Measurements from ENCODE around the gene INTS2.

Gene INTS2

DNA sequence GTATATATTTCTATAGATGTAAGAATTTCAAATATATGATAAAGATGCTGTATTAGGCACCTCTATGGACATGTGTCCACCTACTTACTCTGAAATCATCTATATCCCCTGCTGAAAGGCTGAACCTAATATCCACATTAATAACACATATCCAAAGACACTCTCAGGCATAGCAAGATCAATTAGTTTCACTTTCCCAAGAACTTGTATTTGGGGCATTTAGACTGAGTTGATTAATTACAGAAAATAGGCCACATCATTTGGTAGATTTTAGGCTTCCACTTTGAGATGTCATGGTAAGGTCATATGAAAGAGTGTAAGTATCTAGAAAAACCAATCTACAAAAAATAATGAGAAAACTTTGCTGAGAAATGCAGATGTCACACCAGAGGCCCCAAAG, 109.6 kb downstream of the INTS2 start (continued):
- TF ChIP-seq, protein P1, sequence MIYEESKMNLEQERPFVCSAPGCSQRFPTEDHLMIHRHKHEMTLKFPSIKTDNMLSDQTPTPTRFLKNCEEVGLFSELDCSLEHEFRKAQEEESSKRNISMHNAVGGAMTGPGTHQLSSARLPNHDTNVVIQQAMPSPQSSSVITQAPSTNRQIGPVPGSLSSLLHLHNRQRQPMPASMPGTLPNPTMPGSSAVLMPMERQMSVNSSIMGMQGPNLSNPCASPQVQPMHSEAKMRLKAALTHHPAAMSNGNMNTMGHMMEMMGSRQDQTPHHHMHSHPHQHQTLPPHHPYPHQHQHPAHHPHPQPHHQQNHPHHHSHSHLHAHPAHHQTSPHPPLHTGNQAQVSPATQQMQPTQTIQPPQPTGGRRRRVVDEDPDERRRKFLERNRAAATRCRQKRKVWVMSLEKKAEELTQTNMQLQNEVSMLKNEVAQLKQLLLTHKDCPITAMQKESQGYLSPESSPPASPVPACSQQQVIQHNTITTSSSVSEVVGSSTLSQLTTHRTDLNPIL (CRISPR knock-in tag; IDR thresholded peaks at IDR 0.05; ENCODE audit: low read depth), result no peak
- TF ChIP-seq TCF4 (CRISPR knock-in tag; IDR thresholded peaks at IDR 0.05; ENCODE audit: borderline replicate concordance), result no peak
- no peak for TF ChIP-seq ZNF70 (CRISPR knock-in tag; IDR thresholded peaks at IDR 0.05)

DNA sequence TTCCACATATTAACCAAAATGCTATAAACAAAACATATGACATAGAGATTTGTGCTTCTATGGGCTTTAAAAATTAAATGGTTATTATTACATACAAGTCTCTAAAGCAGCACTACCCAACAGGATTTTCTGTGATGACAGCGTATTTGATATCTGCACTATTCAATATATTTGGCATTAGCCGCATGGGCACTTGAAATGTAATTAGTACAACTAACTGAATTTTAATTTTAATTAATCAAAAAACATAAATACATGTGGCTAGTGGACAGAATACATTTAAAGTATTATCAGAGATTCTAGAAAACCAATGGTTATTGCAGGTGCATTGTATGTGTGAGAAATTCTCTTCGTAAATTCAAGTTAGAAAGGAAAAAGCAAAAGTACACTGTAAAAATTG, 110.3 kb downstream of the INTS2 start:
- ATAC-seq, result no peak
- TF ChIP-seq TCF4 (CRISPR knock-in tag; IDR thresholded peaks at IDR 0.05; ENCODE audit: borderline replicate concordance) (no peak), BACH2 (CRISPR knock-in tag; IDR thresholded peaks at IDR 0.05; ENCODE audit: borderline replicate concordance) (no peak), PPARA (CRISPR knock-in tag; IDR thresholded peaks at IDR 0.05; ENCODE audit: borderline replicate concordance) (no peak), SNAI2 (CRISPR knock-in tag; IDR thresholded peaks at IDR 0.05) (no peak), ESRRG (CRISPR knock-in tag; IDR thresholded peaks at IDR 0.05) (no peak), ZFP30 (CRISPR knock-in tag; IDR thresholded peaks at IDR 0.05) (no peak), ZNF70 (CRISPR knock-in tag; IDR thresholded peaks at IDR 0.05) (no peak), ARNTL (CRISPR knock-in tag; IDR thresholded peaks at IDR 0.05; ENCODE audit: borderline replicate concordance, low read depth) (no peak), ZFP3 (CRISPR knock-in tag; IDR thresholded peaks at IDR 0.05) (no peak), ZNF8 (CRISPR knock-in tag; IDR thresholded peaks at IDR 0.05) (no peak), ZNF565 (CRISPR knock-in tag; conservative IDR thresholded peaks at IDR 0.05; ENCODE audit: low read depth) (no peak), ZC3H10 (CRISPR knock-in tag; IDR thresholded peaks at IDR 0.05) (no peak), OSR1 (CRISPR knock-in tag; IDR thresholded peaks at IDR 0.05) (no peak)
- TF ChIP-seq, protein P2, sequence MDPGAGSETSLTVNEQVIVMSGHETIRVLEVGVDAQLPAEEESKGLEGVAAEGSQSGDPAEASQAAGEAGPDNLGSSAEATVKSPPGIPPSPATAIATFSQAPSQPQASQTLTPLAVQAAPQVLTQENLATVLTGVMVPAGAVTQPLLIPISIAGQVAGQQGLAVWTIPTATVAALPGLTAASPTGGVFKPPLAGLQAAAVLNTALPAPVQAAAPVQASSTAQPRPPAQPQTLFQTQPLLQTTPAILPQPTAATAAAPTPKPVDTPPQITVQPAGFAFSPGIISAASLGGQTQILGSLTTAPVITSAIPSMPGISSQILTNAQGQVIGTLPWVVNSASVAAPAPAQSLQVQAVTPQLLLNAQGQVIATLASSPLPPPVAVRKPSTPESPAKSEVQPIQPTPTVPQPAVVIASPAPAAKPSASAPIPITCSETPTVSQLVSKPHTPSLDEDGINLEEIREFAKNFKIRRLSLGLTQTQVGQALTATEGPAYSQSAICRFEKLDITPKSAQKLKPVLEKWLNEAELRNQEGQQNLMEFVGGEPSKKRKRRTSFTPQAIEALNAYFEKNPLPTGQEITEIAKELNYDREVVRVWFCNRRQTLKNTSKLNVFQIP (CRISPR knock-in tag; IDR thresholded peaks at IDR 0.05; ENCODE audit: borderline replicate concordance, low read depth), result no peak
- TF ChIP-seq, protein P1 (CRISPR knock-in tag; IDR thresholded peaks at IDR 0.05; ENCODE audit: low read depth), result no peak
- TF ChIP-seq, protein P3, sequence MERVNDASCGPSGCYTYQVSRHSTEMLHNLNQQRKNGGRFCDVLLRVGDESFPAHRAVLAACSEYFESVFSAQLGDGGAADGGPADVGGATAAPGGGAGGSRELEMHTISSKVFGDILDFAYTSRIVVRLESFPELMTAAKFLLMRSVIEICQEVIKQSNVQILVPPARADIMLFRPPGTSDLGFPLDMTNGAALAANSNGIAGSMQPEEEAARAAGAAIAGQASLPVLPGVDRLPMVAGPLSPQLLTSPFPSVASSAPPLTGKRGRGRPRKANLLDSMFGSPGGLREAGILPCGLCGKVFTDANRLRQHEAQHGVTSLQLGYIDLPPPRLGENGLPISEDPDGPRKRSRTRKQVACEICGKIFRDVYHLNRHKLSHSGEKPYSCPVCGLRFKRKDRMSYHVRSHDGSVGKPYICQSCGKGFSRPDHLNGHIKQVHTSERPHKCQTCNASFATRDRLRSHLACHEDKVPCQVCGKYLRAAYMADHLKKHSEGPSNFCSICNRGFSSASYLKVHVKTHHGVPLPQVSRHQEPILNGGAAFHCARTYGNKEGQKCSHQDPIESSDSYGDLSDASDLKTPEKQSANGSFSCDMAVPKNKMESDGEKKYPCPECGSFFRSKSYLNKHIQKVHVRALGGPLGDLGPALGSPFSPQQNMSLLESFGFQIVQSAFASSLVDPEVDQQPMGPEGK (CRISPR knock-in tag; IDR thresholded peaks at IDR 0.05; ENCODE audit: borderline replicate concordance), result no peak
- TF ChIP-seq, protein P4, sequence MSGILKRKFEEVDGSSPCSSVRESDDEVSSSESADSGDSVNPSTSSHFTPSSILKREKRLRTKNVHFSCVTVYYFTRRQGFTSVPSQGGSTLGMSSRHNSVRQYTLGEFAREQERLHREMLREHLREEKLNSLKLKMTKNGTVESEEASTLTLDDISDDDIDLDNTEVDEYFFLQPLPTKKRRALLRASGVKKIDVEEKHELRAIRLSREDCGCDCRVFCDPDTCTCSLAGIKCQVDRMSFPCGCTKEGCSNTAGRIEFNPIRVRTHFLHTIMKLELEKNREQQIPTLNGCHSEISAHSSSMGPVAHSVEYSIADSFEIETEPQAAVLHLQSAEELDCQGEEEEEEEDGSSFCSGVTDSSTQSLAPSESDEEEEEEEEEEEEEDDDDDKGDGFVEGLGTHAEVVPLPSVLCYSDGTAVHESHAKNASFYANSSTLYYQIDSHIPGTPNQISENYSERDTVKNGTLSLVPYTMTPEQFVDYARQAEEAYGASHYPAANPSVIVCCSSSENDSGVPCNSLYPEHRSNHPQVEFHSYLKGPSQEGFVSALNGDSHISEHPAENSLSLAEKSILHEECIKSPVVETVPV (CRISPR knock-in tag; IDR thresholded peaks at IDR 0.05), result no peak

DNA sequence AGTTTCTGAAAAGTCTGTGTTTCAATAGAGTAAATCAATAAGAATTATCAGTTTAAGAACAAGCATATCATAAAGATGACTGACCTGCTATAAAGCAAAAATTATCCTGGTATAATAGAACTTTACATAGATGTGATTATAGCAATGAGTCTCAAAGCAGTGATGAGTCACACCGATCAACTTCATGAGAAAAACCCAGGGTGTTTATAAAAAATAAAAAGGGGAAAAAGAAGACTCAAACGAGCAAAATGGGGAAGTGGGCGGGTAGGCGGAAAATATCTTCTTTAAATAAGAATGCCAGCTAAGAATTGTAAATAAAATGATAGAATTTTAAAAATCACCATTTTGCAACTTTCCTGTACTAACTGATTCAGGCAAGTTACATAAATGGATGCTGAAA, 111.2 kb downstream of the INTS2 start:
- ATAC-seq, result peak; percentile 37; the same call in 1 of the 3 replicates
- TF ChIP-seq SNAI2 (CRISPR knock-in tag; IDR thresholded peaks at IDR 0.05) (no peak), CSDC2 (CRISPR knock-in tag; IDR thresholded peaks at IDR 0.05) (no peak), PPARA (CRISPR knock-in tag; IDR thresholded peaks at IDR 0.05; ENCODE audit: borderline replicate concordance) (no peak), ZNF565 (CRISPR knock-in tag; conservative IDR thresholded peaks at IDR 0.05; ENCODE audit: low read depth) (no peak), TCF4 (CRISPR knock-in tag; IDR thresholded peaks at IDR 0.05; ENCODE audit: borderline replicate concordance) (no peak)
- TF ChIP-seq, protein P1 (CRISPR knock-in tag; IDR thresholded peaks at IDR 0.05; ENCODE audit: low read depth), result no peak
- TF ChIP-seq, protein P5, sequence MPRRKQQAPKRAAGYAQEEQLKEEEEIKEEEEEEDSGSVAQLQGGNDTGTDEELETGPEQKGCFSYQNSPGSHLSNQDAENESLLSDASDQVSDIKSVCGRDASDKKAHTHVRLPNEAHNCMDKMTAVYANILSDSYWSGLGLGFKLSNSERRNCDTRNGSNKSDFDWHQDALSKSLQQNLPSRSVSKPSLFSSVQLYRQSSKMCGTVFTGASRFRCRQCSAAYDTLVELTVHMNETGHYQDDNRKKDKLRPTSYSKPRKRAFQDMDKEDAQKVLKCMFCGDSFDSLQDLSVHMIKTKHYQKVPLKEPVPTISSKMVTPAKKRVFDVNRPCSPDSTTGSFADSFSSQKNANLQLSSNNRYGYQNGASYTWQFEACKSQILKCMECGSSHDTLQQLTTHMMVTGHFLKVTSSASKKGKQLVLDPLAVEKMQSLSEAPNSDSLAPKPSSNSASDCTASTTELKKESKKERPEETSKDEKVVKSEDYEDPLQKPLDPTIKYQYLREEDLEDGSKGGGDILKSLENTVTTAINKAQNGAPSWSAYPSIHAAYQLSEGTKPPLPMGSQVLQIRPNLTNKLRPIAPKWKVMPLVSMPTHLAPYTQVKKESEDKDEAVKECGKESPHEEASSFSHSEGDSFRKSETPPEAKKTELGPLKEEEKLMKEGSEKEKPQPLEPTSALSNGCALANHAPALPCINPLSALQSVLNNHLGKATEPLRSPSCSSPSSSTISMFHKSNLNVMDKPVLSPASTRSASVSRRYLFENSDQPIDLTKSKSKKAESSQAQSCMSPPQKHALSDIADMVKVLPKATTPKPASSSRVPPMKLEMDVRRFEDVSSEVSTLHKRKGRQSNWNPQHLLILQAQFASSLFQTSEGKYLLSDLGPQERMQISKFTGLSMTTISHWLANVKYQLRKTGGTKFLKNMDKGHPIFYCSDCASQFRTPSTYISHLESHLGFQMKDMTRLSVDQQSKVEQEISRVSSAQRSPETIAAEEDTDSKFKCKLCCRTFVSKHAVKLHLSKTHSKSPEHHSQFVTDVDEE (CRISPR knock-in tag; IDR thresholded peaks at IDR 0.05), result no peak
- TF ChIP-seq, protein P3 (CRISPR knock-in tag; IDR thresholded peaks at IDR 0.05; ENCODE audit: borderline replicate concordance), result no peak
- TF ChIP-seq, protein P2 (CRISPR knock-in tag; IDR thresholded peaks at IDR 0.05; ENCODE audit: borderline replicate concordance, low read depth), result no peak
